Erythroblast (primary cell): Measurements from ENCODE around the gene ZACN.

Experiments used
- DNase-seq, 2 experiments: peaks; one replicate each; lab custom pipeline; 2025; lab: John Stamatoyannopoulos, UW
- GATA1 ChIP-seq: IDR thresholded peaks from 2 replicates; pipeline ENCODE4 v1.6.1; 2011; ENCODE audit warnings: low read depth, mild to moderate bottlenecking, control low read depth, low read length, moderate library complexity
- POLR2A ChIP-seq: IDR thresholded peaks from 2 replicates; pipeline ENCODE4 v1.6.1; 2011; ENCODE audit warnings: mild to moderate bottlenecking, low read length

Gene ZACN

GRCh38 chr17:76111956-76112355, 33.0 kb downstream of the ZACN start:
- TF ChIP-seq GATA1 = no peak
- no peak for TF ChIP-seq POLR2A
- DNase-seq = no peak

- TF ChIP-seq GATA1 (no peak), POLR2A (no peak)
- no peak for DNase-seq
These were observed 36.3 kb downstream of the ZACN start for GRCh38 chr17:76115138-76115754.

- DNase-seq = no peak
These were observed 40.7 kb downstream of the ZACN start for GRCh38 chr17:76119409-76120371.

GRCh38 chr17:76120658-76121008, 41.7 kb downstream of the ZACN start:
- no peak for TF ChIP-seq POLR2A
- peak in 1 of 2 experiments; percentile 36 for DNase-seq

More at GRCh38 chr17:76119409-76120371, 40.7 kb downstream of the ZACN start:
- TF ChIP-seq GATA1 (no peak), POLR2A (no peak)

- TF ChIP-seq GATA1 (no peak), POLR2A (no peak)
- peak; percentile 21 to 43 for DNase-seq
These were observed 43.0 kb downstream of the ZACN start for GRCh38 chr17:76121932-76122430.

- no peak for TF ChIP-seq POLR2A
- no peak for TF ChIP-seq GATA1
- no peak for DNase-seq
These were observed 43.6 kb downstream of the ZACN start for GRCh38 chr17:76122431-76123190.

- DNase-seq = no peak
These were observed 44.2 kb downstream of the ZACN start for GRCh38 chr17:76123191-76123499.

GRCh38 chr17:76123749-76124581, 45.0 kb downstream of the ZACN start:
- TF ChIP-seq POLR2A = no peak
- TF ChIP-seq GATA1 = no peak
- DNase-seq = no peak

More at GRCh38 chr17:76123191-76123499, 44.2 kb downstream of the ZACN start:
- TF ChIP-seq POLR2A (no peak), GATA1 (no peak)

- no peak for TF ChIP-seq POLR2A
- TF ChIP-seq GATA1 = no peak
- DNase-seq = peak; percentile 37 to 44
These were observed 45.8 kb downstream of the ZACN start for GRCh38 chr17:76124582-76125390.

GRCh38 chr17:76125391-76125675, 46.4 kb downstream of the ZACN start:
- no peak for DNase-seq
- no peak for TF ChIP-seq POLR2A
- no peak for TF ChIP-seq GATA1

- TF ChIP-seq GATA1 = no peak
- TF ChIP-seq POLR2A = no peak
- no peak for DNase-seq
These were observed 46.9 kb downstream of the ZACN start for GRCh38 chr17:76125922-76126321.

GRCh38 chr17:76130473-76130872, 51.5 kb downstream of the ZACN start:
- no peak for TF ChIP-seq GATA1
- no peak for TF ChIP-seq POLR2A
- DNase-seq = no peak
